Choroid plexus epithelial cell (primary cell): ENCODE results near the gene METTL6.
"Not testable (repeated sequence)": the region's sequence is repeated elsewhere in the genome, so short reads cannot be mapped to it uniquely, and the experiment has no call there.

Source experiments
- DNase-seq: peaks from one replicate; pipeline ENCODE4 v3.0.0-alpha.2; 2010; ENCODE audit warnings: low read depth
- H3K4me3 ChIP-seq: 2 replicates; pipeline ENCODE4 v1.5.1; 2011; ENCODE audit warnings: low read depth, mild to moderate bottlenecking, control low read depth, low read length, moderate library complexity
- TF ChIP-seq, protein P1 (sequence below): conservative IDR thresholded peaks from 2 replicates; pipeline ENCODE4 v1.5.1; 2011; ENCODE audit warnings: low read depth, mild to moderate bottlenecking, control low read depth, inconsistent platforms, low read length, moderate library complexity

METTL6 gene

DNA sequence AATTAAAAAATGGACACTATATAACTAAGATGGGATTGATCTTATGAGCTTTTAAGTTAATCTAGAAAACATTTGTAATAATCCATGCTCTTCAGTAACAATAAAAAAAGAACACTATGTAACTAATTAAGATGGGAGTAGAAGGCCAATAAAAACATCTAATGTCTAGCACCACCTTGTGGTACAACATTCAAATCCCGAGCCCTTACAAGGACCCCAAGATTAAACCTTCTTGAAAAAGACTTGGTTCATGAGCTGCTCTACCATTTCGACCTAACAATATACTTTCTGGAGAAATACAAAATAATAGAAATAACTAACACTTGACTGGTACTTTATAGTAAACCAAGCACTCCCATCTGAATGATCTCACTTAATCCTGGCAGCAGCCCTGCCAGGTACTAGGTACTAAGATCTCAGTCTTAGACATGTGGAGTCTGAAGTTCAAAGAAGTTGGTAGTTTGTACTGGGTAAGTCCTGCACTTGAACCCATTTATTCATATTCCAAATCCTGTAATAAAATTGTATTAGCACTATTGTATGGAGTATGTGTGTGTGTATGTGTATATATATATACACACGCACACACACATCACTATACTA lies 21.8 kb downstream of the METTL6 start:
- TF ChIP-seq, protein P1, sequence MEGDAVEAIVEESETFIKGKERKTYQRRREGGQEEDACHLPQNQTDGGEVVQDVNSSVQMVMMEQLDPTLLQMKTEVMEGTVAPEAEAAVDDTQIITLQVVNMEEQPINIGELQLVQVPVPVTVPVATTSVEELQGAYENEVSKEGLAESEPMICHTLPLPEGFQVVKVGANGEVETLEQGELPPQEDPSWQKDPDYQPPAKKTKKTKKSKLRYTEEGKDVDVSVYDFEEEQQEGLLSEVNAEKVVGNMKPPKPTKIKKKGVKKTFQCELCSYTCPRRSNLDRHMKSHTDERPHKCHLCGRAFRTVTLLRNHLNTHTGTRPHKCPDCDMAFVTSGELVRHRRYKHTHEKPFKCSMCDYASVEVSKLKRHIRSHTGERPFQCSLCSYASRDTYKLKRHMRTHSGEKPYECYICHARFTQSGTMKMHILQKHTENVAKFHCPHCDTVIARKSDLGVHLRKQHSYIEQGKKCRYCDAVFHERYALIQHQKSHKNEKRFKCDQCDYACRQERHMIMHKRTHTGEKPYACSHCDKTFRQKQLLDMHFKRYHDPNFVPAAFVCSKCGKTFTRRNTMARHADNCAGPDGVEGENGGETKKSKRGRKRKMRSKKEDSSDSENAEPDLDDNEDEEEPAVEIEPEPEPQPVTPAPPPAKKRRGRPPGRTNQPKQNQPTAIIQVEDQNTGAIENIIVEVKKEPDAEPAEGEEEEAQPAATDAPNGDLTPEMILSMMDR, result peak; percentile 71
- H3K4me3 ChIP-seq, result no peak overlapping the region
- DNase-seq, result peak; percentile 87

DNA sequence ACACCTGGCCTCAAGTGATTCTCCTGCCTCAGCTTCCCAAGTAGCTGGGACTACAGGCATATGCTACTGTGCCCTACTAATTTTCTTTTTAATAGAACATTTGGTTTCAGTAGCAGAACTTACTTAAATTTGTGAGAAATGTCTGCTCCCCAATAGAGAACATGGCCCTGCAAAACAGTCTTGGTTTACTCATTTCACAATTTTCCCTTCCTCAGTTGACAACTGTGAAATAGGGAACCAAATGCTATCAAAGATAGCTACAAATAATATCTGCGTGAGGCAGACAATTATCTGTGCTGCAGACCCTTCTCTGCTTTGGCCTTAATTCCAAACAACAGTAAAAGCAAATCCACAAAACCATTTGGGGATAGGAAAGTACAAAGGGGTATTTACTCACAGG lies 22.6 kb downstream of the METTL6 start:
- no peak overlapping the region for H3K4me3 ChIP-seq
- no peak for DNase-seq
- TF ChIP-seq, protein P1, result no peak

DNA sequence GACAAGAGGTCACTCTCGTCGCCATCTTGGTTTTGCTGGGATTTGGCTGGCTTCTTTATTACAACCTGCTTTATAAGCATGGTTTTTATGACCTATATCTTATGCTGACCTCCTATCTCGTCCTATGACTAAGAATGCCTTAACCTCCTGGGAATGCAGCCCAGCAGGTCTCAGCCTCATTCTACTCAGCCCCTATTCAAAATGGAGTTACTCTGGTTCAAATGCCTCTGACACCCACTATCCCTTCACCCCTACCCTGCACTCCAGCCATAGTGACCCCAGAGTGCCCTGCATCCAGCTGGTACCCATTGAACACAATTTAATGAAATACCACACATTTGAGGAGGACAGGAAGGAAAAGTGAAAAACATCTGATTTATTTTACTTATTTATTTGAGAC lies 23.4 kb downstream of the METTL6 start:
- H3K4me3 ChIP-seq, result no peak overlapping the region
- no peak for DNase-seq
- TF ChIP-seq, protein P1, result no peak

DNA sequence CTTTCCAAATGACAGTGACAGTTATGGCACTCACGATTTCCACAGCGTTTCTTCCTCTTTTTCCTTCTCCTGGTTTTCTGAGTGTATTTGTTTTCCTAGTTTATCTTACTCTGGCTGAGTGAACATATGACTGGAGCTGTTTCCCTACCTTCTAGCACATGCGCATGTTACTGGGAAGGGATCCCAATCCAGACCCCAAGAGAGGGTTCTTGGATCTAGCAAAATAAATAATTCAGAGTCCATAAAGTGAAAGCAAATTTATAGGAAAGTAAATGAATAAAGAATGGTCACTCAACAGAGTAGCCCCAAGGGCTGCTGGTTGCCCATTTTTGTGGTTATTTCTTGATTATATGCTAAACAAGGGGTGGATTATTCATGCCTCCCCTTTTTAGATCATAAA lies 23.8 kb downstream of the METTL6 start:
- TF ChIP-seq, protein P1, result no peak
- H3K4me3 ChIP-seq, result no peak overlapping the region

DNA sequence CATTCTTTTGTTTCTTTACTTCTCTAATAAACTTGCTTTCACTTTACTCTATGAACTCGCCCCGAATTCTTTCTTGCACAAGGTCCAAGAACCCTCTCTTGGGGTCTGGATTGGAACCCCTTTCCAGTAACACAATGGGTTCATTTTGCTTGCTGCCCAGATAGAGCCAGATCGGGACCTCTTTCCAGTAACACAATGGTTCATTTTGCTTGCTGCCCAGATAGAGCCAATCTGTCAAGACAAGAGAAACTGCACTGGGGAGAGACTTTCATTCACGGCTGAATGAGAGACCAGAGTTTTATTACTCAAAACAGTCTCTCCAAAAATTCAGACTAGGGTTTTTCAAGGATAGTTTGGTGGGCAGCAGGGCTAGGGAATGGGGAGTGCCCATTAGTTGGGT lies 25.4 kb downstream of the METTL6 start:
- H3K4me3 ChIP-seq, result no peak overlapping the region
- TF ChIP-seq, protein P1, result no peak

More for the DNA sequence above, 23.8 kb downstream of the METTL6 start:
- DNase-seq, result no peak

DNA sequence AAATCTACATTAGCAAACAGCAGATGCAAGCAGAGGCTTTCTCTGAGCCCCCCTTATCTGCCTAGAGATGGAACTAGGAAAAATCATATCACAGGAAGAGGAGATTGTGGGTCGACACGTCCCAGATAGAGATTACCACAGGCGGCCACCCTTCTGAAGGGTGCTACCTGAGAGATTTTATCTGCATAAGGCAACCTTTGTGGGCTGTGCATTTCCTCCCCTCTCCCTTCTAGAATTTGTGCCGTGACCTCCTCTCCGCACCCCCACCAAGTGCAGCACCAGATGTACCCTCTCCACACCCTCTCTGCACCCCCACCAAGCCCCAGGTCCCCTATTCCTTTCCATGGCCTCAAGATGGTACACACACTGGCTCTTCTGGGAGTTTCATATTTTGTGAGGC lies 27.4 kb downstream of the METTL6 start:
- H3K4me3 ChIP-seq, result no peak overlapping the region
- TF ChIP-seq, protein P1, result no peak
- DNase-seq, result no peak

More for the DNA sequence above, 25.4 kb downstream of the METTL6 start:
- no peak for DNase-seq

DNA sequence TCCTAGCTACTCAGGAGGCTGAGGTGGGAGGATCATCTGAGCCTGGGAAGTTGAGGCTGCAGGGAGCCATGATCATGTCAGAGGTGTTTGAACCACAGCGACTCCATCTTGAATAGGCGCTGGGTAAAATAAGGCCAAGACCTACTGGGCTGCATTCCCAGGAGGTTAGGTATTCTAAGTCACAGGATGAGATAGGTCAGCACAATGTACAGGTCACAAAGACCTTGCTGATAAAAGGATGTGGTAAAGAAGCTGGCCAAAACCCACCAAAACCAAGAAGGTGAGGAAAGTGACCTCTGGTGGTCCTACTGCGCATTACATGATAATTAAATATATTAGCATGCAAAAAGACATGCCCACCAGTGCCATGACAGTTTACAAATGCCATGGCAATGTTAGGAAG lies 28.6 kb downstream of the METTL6 start:
- H3K4me3 ChIP-seq, DNase-seq: not testable (repeated sequence)

DNA sequence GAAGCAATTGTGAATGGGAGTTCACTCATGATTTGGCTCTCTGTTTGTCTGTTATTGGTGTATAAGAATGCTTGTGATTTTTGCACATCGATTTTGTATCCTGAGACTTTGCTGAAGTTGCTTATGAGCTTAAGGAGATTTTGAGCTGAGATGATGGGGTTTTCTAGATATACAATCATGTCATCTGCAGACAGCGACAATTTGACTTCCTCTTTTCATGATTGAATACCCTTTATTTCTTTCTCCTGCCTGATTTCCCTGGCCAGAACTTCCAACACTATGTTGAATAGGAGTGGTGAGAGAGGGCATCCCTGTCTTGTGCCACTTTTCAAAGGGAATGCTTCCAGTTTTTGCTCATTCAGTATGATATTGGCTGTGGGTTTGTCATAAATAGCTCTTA lies 34.1 kb downstream of the METTL6 start:
- H3K4me3 ChIP-seq, DNase-seq: not testable (repeated sequence)
